OCI-LY7 (cell line): Measurements from ENCODE around the gene PARD3B. TPM values are rescaled to one million over a fixed set of nuclear protein-coding genes. Genes with fewer than 3 reads are reported as not detected.

ENCODE experiments used
- BruUV-seq: library from RNA; stranded (reverse); fragments of 400-500 nt; replicated peaks from 2 replicates; lab custom pipeline; 2021; lab: Mats Ljungman, UMichigan
- CTCF ChIA-PET: fragments of 300-600 bp; sonication (Branson Sonifier 250); formaldehyde crosslinking; loops from one replicate; lab custom pipeline; 2022; ENCODE audit warnings: antibody characterized with exemption; ENCODE audit not compliant: unreplicated experiment; lab: Charles Lee
- POLR2A ChIA-PET: fragments of 300-600 bp; sonication (Branson Sonifier 250); formaldehyde crosslinking; loops from one replicate; lab custom pipeline; 2022; ENCODE audit warnings: antibody characterized with exemption; lab: Charles Lee
- DNase-seq: peaks from one replicate; pipeline ENCODE4 v3.0.0-alpha.2; 2015; ENCODE audit warnings: low spot score
- H2AFZ ChIP-seq: fragments of 200-600 bp; sonication (generic), shearing (Covaris generic); 2 replicates; pipeline ENCODE4 v1.6.1; 2014; ENCODE audit warnings: mild to moderate bottlenecking, antibody characterized with exemption, low read length, moderate library complexity
- H3K27ac ChIP-seq: fragments of 200-600 bp; sonication (generic); 2 replicates; pipeline ENCODE4 v1.5.1; 2014; ENCODE audit warnings: mixed run types, low read depth, mild to moderate bottlenecking, moderate library complexity, low read length, inconsistent platforms; ENCODE audit not compliant: poor library complexity, severe bottlenecking
- H3K36me3 ChIP-seq: fragments of 200-600 bp; sonication (generic); 2 replicates; pipeline ENCODE4 v1.6.1; 2014; ENCODE audit warnings: mild to moderate bottlenecking, antibody characterized with exemption, low read length, moderate library complexity, mixed read lengths; ENCODE audit not compliant: insufficient read depth
- H3K4me1 ChIP-seq: fragments of 200-600 bp; sonication (generic); 2 replicates; pipeline ENCODE4 v1.5.1; 2014; ENCODE audit warnings: mild to moderate bottlenecking, low read length; ENCODE audit not compliant: insufficient read depth, poor library complexity, severe bottlenecking
- H3K4me2 ChIP-seq: fragments of 200-600 bp; sonication (generic); 2 replicates; pipeline ENCODE4 v1.6.1; 2014; ENCODE audit warnings: mild to moderate bottlenecking, low read length
- H3K4me3 ChIP-seq: fragments of 200-600 bp; sonication (generic); 2 replicates; pipeline ENCODE4 v1.5.1; 2014; ENCODE audit warnings: mild to moderate bottlenecking, low read depth, low read length; ENCODE audit not compliant: poor library complexity, severe bottlenecking
- H3K79me2 ChIP-seq: fragments of 200-600 bp; sonication (generic); 2 replicates; pipeline ENCODE4 v1.6.1; 2016; ENCODE audit warnings: low read depth, mild to moderate bottlenecking, low read length, moderate library complexity, mixed read lengths; ENCODE audit not compliant: insufficient read depth
- H3K9me2 ChIP-seq: fragments of 200-600 bp; sonication (generic); 2 replicates; pipeline ENCODE4 v1.6.1; 2016; ENCODE audit warnings: mild to moderate bottlenecking, low read length, mixed read lengths; ENCODE audit not compliant: insufficient read depth
- H3K9me3 ChIP-seq: fragments of 200-600 bp; sonication (generic); 2 replicates; pipeline ENCODE4 v1.6.1; 2014; ENCODE audit warnings: mild to moderate bottlenecking, mixed run types, low read length, mixed read lengths
- H4K20me1 ChIP-seq: fragments of 200-600 bp; sonication (generic); 2 replicates; pipeline ENCODE4 v1.6.1; 2014; ENCODE audit warnings: mild to moderate bottlenecking, antibody characterized with exemption, low read length, moderate library complexity, mixed read lengths; ENCODE audit not compliant: insufficient read depth
- EZH2phosphoT487 ChIP-seq: fragments of 200-600 bp; sonication (generic); IDR thresholded peaks from 2 replicates; pipeline ENCODE4 v1.6.1; 2018; ENCODE audit warnings: low read depth, borderline replicate concordance, mild to moderate bottlenecking, mixed run types, antibody characterized with exemption, low read length, moderate library complexity, mixed read lengths
- intact Hi-C: fragments of 100-400 bp; cut with micrococcal nuclease; formaldehyde crosslinking; loops from one replicate; pipeline ENCODE4 v1.10.0; 2022; ENCODE audit not compliant: unreplicated experiment
- total RNA-seq, 2 experiments: library from RNA; depleted of rRNA in 1 of 2; stranded (reverse); fragments of >200 nt in 1 of 2; shearing (Covaris generic) in 1 of 2; gene quantifications; 2 replicates each; pipeline ENCODE4 v1.2.3, GENCODE V29; 2014 to 2022
- TF ChIP-seq, protein P1 (sequence below): fragments of 200-600 bp; sonication (generic); conservative IDR thresholded peaks from 2 replicates; pipeline ENCODE4 v1.5.1; 2014; ENCODE audit warnings: mild to moderate bottlenecking, antibody characterized with exemption, low read length, moderate library complexity, mixed read lengths

Gene PARD3B
- total RNA-seq, 2 experiments from 2014 or later = not detected

DNA sequence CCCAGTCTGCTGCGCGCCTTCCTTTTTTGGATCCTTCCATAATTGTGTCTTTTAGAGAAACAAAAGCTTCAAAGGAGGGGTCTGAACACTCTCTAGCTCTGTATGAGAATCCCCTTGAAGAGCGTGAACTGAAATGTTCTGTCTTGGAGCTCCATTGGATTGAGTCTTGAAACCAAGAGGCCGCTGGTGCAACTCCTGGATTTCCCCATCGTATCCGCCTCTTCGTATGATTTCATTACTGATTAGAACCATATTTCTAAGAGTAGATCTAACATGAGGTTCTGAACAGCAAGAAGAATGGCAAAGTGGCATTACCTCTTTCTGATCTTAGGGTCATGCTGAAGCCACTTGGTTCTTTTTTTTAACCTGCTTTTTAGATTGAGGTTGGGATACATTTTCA is 1105.7 kb downstream of the PARD3B start:
- H3K9me3 ChIP-seq = no peaks in the 10 kb centered on the region
- no peak overlapping the region for H3K27ac ChIP-seq
- ChIA-PET POLR2A (interaction anchor here (0.6 to 0.9 kb wide), 2 partner anchors 13 to 1143 kb away, joined by 3 to 4 read pairs; no protein-coding TSS in a partner anchor), CTCF (no interaction called here)
- H2AFZ ChIP-seq = no peak overlapping the region
- H3K9me2 ChIP-seq = no peaks in the 10 kb centered on the region
- BruUV-seq = no TSS peak
- H3K4me1 ChIP-seq = no peaks in the 10 kb centered on the region
- TF ChIP-seq, protein P1, sequence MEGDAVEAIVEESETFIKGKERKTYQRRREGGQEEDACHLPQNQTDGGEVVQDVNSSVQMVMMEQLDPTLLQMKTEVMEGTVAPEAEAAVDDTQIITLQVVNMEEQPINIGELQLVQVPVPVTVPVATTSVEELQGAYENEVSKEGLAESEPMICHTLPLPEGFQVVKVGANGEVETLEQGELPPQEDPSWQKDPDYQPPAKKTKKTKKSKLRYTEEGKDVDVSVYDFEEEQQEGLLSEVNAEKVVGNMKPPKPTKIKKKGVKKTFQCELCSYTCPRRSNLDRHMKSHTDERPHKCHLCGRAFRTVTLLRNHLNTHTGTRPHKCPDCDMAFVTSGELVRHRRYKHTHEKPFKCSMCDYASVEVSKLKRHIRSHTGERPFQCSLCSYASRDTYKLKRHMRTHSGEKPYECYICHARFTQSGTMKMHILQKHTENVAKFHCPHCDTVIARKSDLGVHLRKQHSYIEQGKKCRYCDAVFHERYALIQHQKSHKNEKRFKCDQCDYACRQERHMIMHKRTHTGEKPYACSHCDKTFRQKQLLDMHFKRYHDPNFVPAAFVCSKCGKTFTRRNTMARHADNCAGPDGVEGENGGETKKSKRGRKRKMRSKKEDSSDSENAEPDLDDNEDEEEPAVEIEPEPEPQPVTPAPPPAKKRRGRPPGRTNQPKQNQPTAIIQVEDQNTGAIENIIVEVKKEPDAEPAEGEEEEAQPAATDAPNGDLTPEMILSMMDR = no peak
- no peak for TF ChIP-seq EZH2phosphoT487
- intact Hi-C loops = no loop called here
- no peak overlapping the region for H3K4me2 ChIP-seq
- no peaks in the 10 kb centered on the region for H3K36me3 ChIP-seq
- DNase-seq = no peak
- H3K4me3 ChIP-seq = no peak overlapping the region
- H3K79me2 ChIP-seq = no peaks in the 10 kb centered on the region
- H4K20me1 ChIP-seq = no peaks in the 10 kb centered on the region

DNA sequence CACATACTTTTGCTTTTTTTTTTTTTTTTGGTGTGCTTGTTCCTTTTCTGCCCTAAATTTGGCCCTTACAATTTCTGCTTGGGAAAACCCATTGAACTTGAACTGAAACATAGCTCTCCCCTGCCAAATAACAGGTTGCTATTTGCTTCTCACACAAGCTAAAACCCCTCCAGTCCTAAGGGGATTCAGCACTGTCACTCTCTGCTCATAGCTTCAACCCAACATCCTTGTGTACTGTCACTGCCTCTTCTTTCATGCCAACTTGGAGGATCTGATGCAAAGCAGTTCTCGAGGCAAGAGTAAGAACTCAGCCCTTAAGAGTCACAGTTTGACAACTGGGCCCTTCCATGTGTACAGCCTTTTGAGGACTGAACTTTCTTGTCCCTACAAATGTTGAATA is 1106.4 kb downstream of the PARD3B start:
- BruUV-seq = no TSS peak
- H3K79me2 ChIP-seq = no peaks in the 10 kb centered on the region
- DNase-seq = no peak
- H4K20me1 ChIP-seq = no peaks in the 10 kb centered on the region
- ChIA-PET CTCF (no interaction called here), POLR2A (interaction anchor here (0.6 to 0.9 kb wide), 2 partner anchors 14 to 165 kb away, joined by 4 read pairs; no protein-coding TSS in a partner anchor)
- TF ChIP-seq, protein P1 = no peak
- no peak for TF ChIP-seq EZH2phosphoT487
- H3K9me3 ChIP-seq = no peaks in the 10 kb centered on the region
- no peaks in the 10 kb centered on the region for H3K9me2 ChIP-seq
- H3K4me1 ChIP-seq = no peaks in the 10 kb centered on the region
- H3K4me2 ChIP-seq = no peak overlapping the region
- H2AFZ ChIP-seq = no peak overlapping the region
- intact Hi-C loops = no loop called here
- H3K36me3 ChIP-seq = no peaks in the 10 kb centered on the region
- H3K27ac ChIP-seq = no peak overlapping the region
- H3K4me3 ChIP-seq = no peak overlapping the region

DNA sequence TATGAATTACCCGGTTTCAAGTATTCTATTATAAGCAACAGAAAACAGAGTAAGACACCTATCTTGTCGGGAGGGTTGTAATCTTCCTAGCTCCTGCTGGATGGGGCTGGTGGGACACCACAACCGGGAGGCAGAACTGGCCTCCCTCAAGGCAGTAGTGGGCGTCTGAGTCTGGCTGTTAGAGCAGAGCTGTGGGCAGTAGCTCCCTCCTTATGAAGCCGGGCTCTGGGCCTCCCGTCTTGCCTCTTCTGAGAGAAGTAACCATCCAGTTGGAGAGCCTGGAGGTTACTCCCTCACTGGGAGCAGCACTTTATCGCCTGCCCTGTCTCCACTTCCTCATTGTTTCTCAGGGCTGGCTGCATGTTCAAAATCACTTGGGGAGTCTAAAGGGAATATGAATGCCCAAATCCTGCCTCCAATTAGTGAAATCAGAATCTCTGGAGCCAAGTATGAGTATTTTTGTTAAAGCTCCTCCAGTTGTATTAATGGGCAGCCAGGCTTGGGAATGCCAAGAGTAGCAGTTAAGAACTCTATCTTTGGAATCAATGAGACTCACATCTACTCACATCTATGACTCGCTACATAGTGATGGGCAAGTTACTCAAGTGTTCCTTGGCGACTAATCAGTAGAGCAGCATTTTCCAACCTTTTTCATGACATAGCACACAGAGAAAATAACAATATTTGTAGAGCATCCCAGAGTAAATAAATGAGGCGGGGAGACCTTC is 1109.8 kb downstream of the PARD3B start:
- no peaks in the 10 kb centered on the region for H4K20me1 ChIP-seq
- ChIA-PET POLR2A (interaction anchor here (0.5 to 1.2 kb wide), 2 partner anchors 23 to 72 kb away, joined by 3 to 7 read pairs; no protein-coding TSS in a partner anchor), CTCF (no interaction called here)
- no peak overlapping the region for H3K27ac ChIP-seq
- H2AFZ ChIP-seq = no peak overlapping the region
- no peaks in the 10 kb centered on the region for H3K9me2 ChIP-seq
- no TSS peak for BruUV-seq
- TF ChIP-seq, protein P1 = no peak
- TF ChIP-seq EZH2phosphoT487 = no peak
- no peaks in the 10 kb centered on the region for H3K36me3 ChIP-seq
- no peaks in the 10 kb centered on the region for H3K79me2 ChIP-seq
- H3K4me2 ChIP-seq = no peak overlapping the region
- no peak overlapping the region for H3K4me3 ChIP-seq
- intact Hi-C loops = no loop called here
- H3K4me1 ChIP-seq = no peaks in the 10 kb centered on the region
- no peak for DNase-seq
- H3K9me3 ChIP-seq = no peaks in the 10 kb centered on the region
